GM10248 (cell line): ENCODE data around the gene MLH1.
"Not testable (repeated sequence)": the region's sequence is repeated elsewhere in the genome, so short reads cannot be mapped to it uniquely, and the experiment has no call there.

Experiments used
- CTCF ChIA-PET: fragments of 300-600 bp; sonication (Branson Sonifier 250); formaldehyde crosslinking; extraction: SDS; loops from one replicate; lab custom pipeline; 2021; ENCODE audit warnings: antibody characterized with exemption; lab: Yijun Ruan, JAX
- POLR2A ChIA-PET: fragments of 350-650 bp; sonication (Branson Sonifier 250); formaldehyde crosslinking; extraction: SDS; loops from one replicate; lab custom pipeline; 2020; ENCODE audit warnings: antibody characterized with exemption; lab: Yijun Ruan, JAX
- DNase-seq: peaks from one replicate; pipeline ENCODE4 v3.0.0; 2012; ENCODE audit errors: extremely low spot score
- TF ChIP-seq, protein P1 (sequence below): IDR thresholded peaks from 2 replicates; pipeline ENCODE4 v1.5.1; 2012; ENCODE audit warnings: mild to moderate bottlenecking, low read depth; ENCODE audit errors: extremely low read depth, missing control alignments, control extremely low read depth

MLH1 gene

DNA sequence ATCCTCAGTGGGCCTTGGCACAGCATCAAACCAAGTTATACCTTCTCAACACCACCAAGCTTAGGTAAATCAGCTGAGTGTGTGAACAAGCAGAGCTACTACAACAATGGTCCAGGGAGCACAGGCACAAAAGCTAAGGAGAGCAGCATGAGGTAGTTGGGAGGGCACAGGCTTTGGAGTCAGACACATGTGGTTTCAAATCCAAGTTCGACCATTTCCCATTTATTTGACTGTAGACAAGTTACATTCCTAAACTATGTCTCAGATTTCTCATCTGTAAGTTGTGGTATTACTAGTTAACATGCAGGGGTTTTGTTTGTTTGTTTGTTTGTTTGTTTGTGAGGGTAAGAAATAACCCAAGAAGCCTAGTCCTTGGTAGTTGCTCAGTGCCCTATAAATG is 46.9 kb downstream of the MLH1 start:
- ChIA-PET CTCF (interaction anchor here (2.0 kb wide), 1 partner anchor 10 kb away, joined by 5 read pairs; no protein-coding TSS in a partner anchor), POLR2A (no interaction called here)
- no peak for DNase-seq
- TF ChIP-seq, protein P1, sequence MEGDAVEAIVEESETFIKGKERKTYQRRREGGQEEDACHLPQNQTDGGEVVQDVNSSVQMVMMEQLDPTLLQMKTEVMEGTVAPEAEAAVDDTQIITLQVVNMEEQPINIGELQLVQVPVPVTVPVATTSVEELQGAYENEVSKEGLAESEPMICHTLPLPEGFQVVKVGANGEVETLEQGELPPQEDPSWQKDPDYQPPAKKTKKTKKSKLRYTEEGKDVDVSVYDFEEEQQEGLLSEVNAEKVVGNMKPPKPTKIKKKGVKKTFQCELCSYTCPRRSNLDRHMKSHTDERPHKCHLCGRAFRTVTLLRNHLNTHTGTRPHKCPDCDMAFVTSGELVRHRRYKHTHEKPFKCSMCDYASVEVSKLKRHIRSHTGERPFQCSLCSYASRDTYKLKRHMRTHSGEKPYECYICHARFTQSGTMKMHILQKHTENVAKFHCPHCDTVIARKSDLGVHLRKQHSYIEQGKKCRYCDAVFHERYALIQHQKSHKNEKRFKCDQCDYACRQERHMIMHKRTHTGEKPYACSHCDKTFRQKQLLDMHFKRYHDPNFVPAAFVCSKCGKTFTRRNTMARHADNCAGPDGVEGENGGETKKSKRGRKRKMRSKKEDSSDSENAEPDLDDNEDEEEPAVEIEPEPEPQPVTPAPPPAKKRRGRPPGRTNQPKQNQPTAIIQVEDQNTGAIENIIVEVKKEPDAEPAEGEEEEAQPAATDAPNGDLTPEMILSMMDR: no peak

DNA sequence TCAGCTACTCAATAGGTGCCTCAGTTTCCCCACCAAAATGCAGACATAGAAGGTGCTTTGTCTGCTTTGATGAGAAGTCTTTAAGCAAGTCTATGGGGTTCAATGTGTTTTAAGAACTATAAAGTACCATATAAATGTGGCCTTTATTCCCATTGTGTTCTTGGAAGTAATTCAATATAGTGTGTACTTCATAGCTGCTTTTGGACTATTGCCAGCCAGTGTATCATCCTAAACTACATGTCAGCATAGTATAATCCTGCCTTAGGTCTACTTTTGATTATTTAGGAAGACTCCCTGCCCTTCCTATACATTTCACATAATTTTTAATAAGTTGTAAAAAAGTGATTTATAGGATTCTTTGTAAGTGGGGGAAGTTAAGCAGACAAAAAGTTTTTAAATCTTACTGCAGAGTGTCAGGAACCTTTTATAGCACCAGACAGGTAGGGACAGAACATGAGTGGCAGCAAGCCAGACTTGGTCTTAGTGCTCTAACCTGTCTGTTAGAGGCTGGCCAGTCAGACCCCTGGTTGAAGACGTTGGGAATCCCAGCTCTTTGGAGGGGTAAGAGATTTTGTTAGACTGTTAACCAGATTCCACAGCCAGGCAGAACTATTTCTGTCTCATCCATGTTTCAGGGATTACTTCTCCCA is 48.4 kb downstream of the MLH1 start:
- CTCF ChIA-PET: interaction anchor here (1.7 to 2.0 kb wide), 3 partner anchors 9 to 17 kb away, joined by 3 to 6 read pairs (median 5); no protein-coding TSS in a partner anchor

DNA sequence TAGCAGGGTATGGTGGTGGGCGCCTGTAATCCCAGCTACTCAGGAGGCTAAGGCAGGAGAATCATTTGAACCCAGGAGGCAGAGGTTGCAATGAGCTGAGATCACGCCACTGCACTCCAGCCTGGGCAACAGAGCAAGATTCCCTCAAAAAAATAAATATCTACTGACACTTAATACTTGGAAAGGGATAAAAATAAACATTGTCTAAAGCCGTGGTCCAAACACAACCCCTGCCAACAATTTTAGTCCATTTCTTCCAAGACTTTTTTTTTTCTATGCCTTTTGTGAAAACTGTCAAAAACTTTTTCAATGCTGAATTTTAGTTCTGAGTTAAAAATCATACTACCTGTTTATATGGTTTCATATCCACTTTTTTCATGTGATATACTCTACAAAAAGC is 49.4 kb downstream of the MLH1 start:
- DNase-seq, POLR2A ChIA-PET: not testable (repeated sequence)
- CTCF ChIA-PET: interaction anchor here (1.7 kb wide), 1 partner anchor 18 kb away, joined by 3 read pairs; no protein-coding TSS in a partner anchor

More for the DNA sequence above, 48.4 kb downstream of the MLH1 start:
- POLR2A ChIA-PET: no interaction called here
- TF ChIP-seq, protein P1: no peak
- no peak for DNase-seq

DNA sequence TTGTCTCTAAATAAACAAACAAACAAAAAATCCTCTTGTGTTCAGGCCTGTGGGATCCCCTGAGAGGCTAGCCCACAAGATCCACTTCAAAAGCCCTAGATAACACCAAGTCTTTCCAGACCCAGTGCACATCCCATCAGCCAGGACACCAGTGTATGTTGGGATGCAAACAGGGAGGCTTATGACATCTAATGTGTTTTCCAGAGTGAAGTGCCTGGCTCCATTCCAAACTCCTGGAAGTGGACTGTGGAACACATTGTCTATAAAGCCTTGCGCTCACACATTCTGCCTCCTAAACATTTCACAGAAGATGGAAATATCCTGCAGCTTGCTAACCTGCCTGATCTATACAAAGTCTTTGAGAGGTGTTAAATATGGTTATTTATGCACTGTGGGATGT is 57.0 kb downstream of the MLH1 start:
- DNase-seq: no peak
- CTCF ChIA-PET: interaction anchor here (2.3 kb wide), 1 partner anchor 10 kb away, joined by 5 read pairs; no protein-coding TSS in a partner anchor
- POLR2A ChIA-PET: no interaction called here
- TF ChIP-seq, protein P1: no peak

DNA sequence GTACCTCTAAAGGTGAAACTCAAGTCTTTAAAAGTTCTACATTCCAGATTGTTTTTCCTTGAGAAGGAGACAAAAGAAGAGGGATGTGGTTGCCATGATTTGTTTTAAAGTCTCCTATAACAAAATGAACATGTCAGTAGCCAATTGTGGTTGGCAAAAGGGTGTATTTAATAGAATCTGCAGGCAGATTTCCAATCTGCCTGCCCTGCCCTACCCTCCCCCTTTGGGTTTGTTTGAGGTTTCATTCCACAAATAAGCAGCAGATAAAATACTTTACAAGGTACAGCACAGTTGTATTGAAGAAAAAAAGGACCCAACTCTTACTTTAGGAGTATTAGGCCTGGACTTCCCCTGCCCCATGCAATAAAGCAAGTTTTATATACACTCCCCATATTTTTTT is 59.5 kb downstream of the MLH1 start:
- TF ChIP-seq, protein P1: no peak
- DNase-seq: no peak
- CTCF ChIA-PET: no interaction called here

DNA sequence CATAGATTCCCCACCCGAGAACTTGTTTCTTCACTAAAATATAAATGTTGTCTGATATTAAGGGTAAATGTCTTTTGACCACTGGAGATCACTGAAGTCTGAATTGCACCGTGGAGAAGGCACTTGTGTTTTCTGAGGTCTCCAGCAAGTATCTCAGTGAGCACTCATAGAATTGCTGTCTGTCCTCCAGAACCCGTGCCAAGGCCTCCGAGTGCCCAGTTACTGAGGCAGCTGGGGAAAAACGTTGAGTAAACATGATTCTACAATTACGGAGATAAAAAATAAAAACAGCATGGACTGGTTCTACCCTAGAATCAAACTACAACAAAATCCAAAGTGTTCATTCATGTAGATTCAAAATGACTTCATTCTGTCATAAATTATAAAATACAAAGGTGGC is 60.0 kb downstream of the MLH1 start:
- ChIA-PET CTCF (no interaction called here), POLR2A (no interaction called here)
- TF ChIP-seq, protein P1: no peak
- no peak for DNase-seq

More for the DNA sequence above, 59.5 kb downstream of the MLH1 start:
- POLR2A ChIA-PET: no interaction called here

DNA sequence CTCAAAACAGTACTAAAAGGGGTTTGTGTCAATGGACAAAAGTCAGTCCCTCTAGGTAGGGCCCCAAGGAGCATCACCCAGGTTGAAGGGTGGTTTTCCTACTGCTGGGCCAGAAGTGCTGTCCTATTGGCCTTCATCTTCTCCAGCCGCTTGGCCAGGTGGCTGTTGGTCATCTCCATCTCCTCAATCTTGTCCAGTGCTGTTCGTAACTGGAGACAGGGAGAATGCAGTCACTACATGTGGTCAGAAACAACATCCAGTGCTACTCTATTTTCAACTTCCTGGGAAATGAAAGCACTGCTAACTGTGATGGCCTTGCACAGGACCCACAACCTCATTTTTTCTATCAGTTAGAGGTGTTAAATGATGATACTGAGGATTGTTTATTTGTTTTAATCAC is 60.4 kb downstream of the MLH1 start:
- ChIA-PET CTCF (no interaction called here), POLR2A (no interaction called here)
- TF ChIP-seq, protein P1: no peak
- DNase-seq: no peak
